HG02981 (cell line): Measurements from ENCODE around the gene ZNF506.
"Not testable (repeated sequence)": the region's sequence is repeated elsewhere in the genome, so short reads cannot be mapped to it uniquely, and the experiment has no call there.

Source experiments
- ATAC-seq: cut with Tn5 transposase; IDR thresholded peaks from one replicate; pipeline ENCODE4 v1.9.1; 2021; ENCODE audit warnings: mild to moderate bottlenecking, moderate library complexity; ENCODE audit not compliant: unreplicated experiment

Gene ZNF506

DNA sequence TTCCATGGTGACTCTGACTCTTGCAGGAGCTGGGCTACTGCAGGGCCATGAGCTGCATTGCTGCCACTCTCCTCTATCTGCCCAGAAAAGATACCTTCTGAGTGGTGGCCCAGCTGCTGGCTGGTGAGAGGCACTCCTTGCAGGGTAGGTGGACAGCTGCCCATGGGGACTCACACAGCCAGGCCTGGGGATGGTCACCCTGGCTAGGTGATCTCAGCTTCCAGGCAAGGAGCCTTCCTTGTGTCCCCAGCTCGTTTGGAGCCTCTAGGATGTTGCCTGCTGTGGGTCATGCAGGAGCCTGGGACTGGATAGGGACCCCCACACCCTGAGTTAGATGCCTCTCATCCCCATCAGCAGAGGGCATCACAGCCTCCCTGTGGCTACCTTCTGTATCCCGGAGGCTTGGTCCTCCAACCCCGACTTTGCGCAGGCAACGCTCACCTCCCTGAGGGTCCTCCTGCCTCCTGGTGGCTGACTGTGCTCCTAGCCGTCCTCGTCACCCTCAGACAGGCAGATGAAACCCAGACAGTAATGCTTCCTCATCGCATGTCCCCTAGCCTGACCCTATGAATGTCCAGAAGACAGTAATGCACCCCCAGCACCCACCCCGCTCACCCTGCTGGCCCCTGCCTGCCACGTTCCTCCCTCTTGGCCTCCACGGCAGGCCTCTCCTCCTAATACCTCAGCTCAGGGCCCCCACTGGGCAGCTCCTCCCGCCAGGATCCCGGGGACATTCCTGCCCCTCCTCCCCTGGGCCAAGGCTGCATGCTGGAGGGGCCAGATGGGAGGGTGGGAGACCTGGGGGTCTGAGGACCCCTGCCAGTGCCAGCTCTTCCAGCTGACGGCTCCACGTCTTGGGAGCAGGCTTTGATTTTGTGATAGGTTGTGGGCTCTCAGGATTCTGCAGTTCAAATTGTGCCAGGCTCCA is 75.0 kb downstream of the ZNF506 start:
- ATAC-seq: no peak

DNA sequence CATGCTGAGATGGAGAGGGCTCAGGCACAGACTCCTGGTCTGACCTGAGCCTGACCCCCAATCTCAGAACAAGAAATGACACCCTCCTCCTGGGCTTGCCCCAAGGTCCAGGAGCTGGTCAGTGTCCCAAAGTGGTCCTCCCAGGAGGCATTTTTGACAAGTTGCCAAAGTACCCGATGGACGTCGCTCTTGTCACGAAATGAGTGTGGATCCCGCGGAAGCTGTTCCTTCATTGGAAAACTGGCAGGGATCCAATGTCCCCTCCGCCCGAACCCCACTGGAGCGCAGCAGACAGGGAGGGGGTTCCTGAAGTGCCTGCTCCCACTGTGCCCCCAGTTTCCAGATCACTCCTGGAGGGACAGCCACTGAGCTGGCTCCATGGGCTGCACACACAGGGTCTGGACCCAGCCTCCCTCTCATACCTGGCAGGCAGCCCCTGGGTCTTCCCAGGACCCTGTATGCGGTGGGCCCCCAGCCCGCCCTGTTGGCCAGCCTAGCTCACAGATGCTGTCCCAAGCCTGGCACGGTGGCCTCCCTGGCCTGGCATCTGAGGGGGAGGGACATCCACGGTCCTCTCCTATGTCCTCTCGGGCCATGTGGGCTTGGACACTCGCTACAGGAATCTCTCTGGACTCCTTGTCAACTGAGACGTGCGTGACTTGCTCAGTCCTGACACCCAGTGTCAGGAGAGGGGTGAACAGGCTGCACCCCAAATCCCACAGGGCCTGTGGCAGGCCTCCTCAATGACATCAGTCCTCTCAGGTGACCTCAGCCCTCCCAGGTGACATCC is 75.9 kb downstream of the ZNF506 start:
- ATAC-seq: no peak

DNA sequence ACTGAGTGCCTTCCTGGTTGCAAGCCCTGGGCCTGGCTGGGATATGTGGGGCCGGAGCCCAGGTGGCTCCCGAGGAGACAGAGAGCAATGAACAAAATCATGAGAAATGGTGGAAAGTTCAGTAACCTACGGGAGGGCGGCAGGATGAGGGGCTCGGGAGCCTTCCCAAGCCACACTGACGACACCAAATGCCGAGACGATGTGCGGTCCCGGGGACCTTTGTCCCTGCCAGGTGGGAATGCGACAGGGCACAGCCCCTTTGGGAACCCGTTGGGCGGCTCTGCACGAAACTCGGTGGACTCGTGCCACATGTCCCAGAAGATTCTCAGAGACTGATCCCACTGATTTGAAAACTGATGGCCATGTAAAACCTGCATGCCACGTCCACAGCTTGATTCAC is 76.9 kb downstream of the ZNF506 start:
- ATAC-seq: no peak

DNA sequence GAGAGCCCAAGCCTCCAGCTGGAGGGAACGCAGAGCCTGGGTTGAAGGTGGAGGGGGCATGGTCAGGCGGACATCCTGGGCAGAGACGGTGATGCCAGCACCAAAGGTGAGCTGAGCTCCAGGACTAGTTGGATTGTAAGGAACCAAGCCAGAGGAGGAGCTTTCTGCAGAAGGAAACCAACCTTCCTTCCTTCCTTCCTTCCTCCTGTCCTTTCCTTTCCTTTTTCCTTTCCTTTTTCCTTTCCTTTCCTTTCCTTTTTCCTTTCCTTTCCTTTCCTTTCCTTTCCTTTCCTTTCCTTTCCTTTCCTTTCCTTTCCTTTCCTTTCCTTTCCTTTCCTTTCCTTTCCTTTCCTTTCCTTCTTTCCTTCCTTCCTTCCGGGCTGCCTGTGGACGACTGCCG is 77.6 kb downstream of the ZNF506 start:
- not testable (repeated sequence) for ATAC-seq

- no peak for ATAC-seq
Observed at GRCh38 chr19:19743176-19743575, 78.4 kb downstream of the ZNF506 start.

GRCh38 chr19:19742773-19743172 is 78.8 kb downstream of the ZNF506 start:
- ATAC-seq: no peak
